Prostate gland (tissue), 2 donors: Measurements from ENCODE around the gene SRPRA.

Experiments
- POLR2AphosphoS5 ChIP-seq: sonication (generic); formaldehyde crosslinking; IDR thresholded peaks from one replicate; pipeline ENCODE4 v1.6.1; 2017; ENCODE audit warnings: antibody characterized with exemption
- TF ChIP-seq, protein P1 (sequence below), 4 experiments: fragments of 200-600 bp in 2 of 4; fragments of 450-650 bp in 2 of 4; sonication (generic) in 2 of 4; IDR thresholded peaks; 1 replicate in 3 of 4; 2 replicates in 1 of 4; pipeline ENCODE4 v1.5.1; 2016 to 2019; ENCODE audit warnings: antibody characterized with exemption in 4 of 4, mild to moderate bottlenecking in 2 of 4, moderate library complexity in 2 of 4

DNA sequence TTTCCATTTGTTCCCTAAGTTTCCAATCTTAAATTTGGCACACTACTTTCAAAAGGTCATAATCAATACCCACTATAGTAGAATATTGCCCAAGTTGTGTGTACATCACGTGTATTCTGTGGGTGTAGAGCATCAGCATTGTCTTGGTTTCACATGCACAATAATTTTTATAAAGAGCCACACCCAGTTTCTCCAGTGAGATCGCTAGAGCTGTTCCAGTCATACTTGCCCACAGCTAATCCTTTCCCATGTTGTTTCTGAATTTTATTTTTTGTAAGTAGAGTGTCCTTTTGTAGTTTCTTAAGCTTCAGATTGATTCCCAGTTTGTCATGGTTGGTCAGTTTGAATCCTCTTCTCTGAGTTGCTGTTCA, 43.4 kb downstream of the SRPRA start:
- TF ChIP-seq, protein P1, sequence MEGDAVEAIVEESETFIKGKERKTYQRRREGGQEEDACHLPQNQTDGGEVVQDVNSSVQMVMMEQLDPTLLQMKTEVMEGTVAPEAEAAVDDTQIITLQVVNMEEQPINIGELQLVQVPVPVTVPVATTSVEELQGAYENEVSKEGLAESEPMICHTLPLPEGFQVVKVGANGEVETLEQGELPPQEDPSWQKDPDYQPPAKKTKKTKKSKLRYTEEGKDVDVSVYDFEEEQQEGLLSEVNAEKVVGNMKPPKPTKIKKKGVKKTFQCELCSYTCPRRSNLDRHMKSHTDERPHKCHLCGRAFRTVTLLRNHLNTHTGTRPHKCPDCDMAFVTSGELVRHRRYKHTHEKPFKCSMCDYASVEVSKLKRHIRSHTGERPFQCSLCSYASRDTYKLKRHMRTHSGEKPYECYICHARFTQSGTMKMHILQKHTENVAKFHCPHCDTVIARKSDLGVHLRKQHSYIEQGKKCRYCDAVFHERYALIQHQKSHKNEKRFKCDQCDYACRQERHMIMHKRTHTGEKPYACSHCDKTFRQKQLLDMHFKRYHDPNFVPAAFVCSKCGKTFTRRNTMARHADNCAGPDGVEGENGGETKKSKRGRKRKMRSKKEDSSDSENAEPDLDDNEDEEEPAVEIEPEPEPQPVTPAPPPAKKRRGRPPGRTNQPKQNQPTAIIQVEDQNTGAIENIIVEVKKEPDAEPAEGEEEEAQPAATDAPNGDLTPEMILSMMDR (IDR thresholded peaks at IDR 0.05) = no peak
- no peak for TF ChIP-seq POLR2AphosphoS5
